Eye (tissue), 1 donor: ENCODE results near the gene CLCN4.
A peak's percentile ranks its signal among the peaks of the same experiment; 100 is the strongest.

ENCODE experiments used
- DNase-seq: peaks from one replicate; pipeline ENCODE4 v3.0.0-alpha.2; 2015

The CLCN4 gene

DNA sequence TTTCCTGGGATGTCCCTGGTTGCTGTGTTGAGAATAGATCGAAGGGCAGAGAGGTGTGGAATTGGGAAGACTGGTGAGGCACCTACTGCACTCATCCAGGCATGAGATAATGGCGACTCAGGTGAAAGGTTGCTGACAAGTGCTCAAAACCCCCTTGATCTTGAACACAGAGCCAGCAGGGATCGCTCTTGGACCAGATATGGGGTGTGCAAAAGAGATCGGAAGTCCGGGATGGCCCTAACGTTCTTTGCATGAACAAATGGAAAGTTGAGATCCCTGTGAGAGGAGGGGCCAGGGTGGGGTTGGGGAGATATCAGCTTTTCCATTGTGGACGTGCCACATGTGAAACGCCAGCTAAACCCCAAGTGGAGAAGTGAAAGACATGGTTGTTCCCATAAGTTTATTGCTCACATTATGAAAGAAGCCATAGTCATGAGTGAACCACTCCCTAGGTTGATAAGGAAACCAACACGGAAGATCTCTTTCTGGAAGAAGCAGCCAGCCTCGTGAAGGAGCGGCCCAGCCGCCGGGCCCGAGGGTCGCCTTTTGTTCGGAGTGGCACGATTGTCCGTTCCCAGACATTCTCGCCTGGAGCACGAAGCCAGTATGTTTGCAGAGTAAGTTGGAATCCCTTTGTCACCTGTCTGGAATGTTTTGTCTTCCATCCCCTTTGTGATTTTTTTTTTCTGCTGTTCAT, 22.6 kb upstream of the CLCN4 start:
- no peak for DNase-seq

DNA sequence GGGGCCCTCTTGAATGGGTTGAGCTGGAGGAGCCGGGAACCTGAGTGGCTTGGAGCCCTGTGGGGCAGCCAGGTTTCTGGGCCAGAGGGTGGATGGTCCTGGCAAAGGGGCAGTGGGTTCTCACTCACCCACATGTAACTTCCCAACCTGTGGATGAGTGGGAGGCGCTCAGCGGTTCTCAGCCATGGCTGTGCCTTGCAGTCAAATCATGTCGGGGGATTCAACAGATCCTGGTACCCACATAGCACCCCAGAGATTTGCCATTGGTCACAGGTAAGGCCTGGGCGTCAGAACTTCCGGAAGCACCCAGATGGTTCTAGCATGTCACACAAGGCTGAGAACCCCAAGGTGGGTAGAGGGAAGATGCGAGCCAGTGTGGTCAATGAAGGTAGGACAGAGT, 21.9 kb upstream of the CLCN4 start:
- no peak for DNase-seq

DNA sequence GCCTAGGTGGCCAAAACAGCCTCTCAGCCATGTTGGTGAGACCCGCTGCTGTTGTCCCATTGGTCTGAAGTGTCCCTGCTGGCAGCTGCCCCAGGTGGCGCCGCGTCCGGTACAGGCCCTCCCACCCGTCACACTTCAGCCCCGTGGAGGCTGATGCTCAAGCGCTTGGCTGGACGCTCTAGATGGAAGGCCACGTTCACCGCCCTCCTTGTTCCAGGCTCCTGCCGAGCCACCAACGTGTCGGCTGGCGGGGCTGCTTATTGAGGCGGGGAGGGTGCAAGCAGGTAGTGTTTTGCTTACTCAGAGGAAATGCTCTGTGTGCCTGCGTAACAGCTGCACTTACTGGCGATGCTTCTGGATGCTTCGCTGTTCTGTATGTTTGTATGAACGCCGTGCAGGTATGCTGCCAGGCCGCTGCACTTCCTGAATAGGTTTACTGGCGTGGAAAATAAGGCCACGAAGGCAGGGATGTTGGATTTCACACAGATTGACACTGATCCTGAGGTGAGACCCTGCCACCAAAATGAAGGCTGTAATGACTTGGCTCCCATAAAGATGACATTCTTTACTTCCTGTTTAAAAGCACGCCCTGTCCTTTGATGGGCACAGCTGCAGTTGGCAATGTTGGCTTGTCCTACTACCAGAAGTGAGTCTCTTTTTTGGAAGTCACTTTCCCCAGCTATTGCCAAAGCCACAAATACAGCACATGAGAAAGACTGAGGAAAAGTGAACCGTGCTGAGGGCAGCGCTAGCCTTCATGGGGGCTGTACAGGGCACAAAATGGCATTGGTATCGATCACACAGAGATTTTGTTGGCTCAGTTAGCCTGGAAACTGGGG, 21.0 kb upstream of the CLCN4 start:
- peak; percentile 8 for DNase-seq

DNA sequence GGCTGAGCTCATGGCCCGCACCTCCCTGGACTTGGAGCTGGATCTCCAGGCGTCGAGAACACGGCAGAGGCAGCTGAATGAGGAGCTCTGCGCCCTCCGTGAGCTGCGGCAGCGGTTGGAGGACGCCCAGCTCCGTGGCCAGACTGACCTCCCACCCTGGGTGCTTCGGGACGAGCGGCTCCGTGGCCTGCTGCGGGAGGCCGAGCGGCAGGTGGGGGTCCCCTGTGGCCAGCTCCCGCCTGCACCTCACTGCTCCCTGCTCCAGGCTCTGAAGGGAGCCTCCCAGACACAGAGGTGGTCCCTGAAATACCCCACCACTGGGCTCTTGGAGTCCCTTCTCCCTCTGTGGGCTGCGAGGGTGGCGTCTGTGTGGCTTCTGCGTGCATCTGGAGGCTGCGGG, 18.0 kb upstream of the CLCN4 start:
- DNase-seq, result no peak

DNA sequence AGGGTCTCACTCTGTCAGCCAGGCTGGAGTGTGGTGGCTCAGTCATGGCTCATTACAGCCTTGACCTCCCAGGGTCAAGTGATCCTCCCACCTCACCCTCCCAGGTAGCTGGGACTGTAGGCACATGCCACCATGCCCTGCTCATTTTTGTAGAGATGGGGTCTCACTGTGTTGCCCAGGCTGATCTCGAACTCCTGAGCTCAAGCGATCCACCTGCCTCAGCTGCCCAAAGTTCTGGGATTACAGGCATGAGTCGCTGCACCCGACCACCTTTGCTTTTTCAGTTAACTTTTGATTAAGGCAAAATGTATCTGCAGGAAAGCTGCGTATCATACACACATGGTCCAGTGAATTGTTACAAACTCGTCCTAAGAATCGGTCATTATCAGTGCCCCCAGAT, 16.5 kb upstream of the CLCN4 start:
- DNase-seq, result no peak

DNA sequence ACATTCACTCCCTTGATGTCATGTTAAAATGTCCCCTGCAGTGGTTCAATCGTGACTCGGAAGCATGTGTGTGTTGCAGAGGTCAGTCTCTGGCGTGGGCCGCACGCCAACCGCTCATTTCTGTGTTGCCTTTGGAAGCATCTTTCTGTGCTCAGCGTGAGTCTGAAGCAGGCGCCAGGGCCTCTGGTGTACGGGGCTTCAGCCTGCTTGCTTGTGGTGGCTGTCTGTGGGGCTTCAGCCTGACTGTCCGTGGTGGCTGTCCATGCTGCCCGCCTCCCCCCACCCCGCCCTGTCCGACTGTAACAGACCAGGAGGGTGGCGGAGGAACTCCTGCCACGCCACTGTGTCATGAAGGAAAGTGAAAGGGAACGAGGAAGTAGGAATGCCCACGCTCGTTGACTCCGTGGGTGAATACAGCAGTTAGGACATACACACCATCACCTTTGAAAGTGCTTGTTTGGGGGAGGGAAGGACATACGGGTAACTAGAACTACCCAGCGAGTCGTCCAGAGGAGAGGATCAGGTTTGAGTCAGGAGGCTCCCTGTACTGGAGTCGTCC, 14.7 kb upstream of the CLCN4 start:
- DNase-seq, result no peak

DNA sequence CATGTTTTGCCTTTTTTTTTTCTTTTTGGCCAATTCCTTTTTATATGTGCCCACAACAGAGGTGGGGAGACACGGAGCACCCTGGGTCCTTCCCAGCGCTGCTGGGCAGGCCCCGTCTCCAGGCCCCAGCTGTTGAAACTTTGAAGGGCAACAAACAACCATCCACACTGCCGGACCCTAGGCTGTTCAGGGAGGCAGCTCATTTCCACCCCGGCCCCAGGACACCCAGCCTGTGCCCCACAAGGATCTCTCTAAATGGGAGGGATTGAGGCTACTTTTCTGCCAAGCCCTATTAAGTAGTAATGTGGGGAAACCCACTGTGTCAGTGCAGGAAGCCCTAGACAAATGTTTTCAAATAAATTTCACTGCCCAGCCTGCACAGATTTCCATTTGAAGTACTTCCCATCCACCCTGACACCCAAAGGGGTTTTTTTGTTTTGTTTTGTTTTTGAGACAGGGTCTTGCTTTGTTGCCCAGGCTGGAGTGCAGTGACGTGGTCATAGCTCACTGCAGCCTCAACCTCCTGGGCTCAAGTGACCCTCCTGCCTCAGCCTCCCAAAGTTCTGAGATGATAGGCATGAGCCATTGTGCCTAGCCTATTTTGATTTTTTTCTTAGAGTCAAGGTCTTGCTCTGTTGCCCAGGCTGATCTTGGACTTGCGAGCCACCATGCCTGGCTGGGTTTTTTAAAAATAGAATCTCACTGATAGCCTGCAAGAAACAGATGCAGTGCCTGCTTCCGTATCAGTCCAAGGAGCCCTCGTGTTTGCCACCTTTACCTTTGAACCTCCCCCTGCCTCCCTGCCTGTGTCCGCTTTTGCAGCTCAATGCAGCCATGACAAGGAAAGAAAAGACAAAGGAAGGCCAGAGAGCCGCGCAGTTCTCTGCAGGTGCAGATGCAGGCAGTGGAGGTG, 13.4 kb upstream of the CLCN4 start:
- DNase-seq, result no peak

DNA sequence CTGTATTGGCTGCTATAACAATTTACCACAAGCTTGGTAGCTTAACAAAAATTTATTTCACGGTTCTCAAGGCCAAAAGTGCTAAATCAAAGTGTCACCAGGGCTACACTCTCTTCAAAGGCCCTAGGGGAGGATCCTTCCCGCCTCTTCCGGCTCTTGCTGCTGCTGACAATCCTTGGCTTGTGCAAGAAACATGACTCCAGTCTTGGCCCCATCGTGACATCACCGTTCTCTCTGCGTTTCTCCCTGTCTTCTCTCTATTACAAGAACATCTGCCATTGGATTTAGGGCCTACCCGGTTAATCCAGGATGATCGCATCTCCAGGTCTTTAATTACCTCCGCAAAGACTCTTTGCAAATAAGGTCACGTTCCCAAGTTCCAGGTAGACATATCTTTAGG, 10.4 kb upstream of the CLCN4 start:
- DNase-seq, result no peak

DNA sequence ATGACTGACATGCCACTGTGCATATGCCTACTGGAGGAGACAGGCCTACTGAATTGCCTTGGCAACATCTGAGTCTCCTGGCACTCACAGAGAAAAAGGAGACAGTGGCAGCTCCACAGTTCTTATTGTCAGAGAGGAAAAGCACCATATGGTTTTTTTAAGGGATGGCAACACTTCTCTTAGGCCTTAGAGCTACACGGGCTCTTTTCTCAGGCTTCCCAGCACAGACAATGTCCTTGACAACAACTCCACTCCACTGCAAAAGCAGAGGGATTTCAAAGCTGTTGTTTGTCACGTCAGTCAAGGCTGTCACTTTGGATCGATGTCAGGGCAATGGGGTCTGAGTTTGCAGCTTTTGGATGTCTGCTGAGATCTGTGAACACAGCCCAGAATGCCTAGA, 4.7 kb upstream of the CLCN4 start:
- DNase-seq, result peak; percentile 39

DNA sequence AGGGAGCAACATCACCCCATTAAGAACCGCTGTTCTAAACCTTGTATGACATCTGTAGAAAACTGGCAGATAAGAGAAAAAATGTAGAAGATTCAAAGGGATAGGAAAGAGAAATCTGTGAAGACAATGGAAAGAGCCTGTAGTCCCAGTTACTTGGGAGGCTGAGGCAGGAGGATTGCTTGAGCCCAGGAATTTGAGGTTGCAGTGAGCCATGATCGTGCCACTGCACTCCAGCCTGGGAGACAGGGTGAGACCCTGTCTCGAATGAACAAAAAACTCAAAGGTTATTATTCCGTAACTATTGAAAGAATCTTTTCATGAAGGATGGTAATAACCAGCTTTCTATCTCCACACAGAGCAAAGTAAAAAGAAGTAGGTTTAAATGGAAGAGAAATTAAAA, 1.6 kb upstream of the CLCN4 start:
- no peak for DNase-seq

DNA sequence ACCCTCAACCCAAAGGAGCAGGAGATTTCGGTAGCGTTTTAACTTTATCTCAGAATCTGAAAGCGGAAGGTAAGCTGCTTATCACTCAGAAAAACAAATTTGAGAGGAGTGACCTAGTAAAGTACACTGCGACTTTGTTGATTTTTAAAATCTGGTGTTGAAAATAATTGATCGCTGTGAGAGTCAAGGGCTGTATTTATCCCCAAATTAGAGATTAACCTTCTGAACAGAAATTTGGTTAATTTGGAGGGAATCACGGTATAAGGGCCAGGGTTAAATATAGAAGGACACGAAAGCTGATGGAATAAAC, 212 bp downstream of the CLCN4 start:
- DNase-seq, result no peak

DNA sequence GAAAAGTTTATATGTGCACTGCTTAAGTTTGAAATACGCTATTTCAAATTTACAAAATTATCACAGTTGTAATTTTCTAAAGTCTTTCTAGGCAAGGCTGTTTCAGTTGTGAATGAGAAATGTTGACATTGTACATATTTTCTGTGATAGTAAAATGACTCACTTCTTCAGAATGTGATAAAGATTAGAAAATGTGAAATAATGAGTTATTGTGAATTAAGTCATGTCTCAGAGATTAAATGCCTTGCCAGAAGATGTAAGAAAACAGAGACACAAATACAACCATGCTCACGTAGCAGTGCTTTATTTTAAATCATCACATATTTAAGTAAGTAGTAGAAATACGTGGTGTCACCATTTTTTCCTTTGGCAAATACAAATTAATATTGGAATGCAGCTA, 768 bp downstream of the CLCN4 start:
- DNase-seq, result peak; percentile 36

DNA sequence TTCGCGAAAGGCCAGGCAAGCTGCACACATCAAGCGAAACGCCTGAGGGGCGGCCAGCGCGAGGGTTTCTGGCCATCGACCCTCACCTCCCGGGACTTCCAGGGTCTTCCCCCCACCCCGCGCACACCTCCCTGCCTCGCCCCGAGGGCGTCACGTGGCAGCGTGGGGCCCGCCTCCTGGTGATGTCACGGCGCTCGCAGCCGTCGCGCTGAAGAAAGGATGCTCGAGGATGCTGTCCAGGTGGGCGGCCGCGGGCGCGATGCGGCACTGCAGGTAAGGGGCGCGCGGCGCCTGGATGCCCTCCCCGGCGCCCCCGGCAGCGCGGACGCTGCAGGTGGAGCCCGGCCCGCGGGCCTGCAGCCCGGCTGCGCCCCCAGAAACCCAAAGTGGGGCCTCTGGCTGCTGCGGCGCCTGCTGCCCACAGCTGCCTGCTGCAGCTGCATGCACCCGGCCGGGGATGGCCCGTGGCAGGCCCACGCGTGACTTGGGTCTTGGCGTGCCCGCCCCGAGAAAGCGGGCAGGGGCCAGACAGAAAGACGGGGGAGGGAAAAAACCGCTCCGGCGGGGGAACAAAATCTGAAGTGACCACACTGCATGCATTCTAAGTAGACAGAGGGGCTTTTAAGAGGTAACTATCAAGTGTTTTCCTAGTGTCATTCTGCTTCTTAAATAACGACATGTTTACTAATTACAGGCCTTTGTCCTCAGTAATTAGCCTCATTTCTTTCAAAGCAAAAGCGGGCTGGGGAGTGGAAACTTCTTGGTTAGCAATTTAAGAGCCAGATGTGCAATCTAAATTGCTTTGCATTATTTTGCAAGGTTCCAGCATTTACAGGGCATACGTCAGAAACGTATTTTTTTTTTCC, 1.7 kb downstream of the CLCN4 start:
- DNase-seq, result peak; percentile 73

DNA sequence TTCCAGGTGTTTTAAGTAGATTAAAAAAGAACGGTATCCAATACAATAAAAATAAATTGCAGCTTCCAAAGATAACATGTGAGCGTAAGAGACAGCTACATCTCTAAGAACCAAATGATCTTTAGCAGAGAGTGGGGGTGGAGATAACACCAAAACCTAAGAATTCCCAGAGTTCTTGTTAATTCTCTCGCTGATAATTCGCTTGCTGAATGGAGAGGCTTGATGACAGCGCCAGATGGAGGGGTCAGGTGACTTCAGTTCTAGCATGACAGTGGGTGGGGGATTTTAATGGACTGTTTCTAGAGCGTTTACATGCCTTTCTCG, 2.3 kb downstream of the CLCN4 start:
- peak; percentile 58 for DNase-seq

DNA sequence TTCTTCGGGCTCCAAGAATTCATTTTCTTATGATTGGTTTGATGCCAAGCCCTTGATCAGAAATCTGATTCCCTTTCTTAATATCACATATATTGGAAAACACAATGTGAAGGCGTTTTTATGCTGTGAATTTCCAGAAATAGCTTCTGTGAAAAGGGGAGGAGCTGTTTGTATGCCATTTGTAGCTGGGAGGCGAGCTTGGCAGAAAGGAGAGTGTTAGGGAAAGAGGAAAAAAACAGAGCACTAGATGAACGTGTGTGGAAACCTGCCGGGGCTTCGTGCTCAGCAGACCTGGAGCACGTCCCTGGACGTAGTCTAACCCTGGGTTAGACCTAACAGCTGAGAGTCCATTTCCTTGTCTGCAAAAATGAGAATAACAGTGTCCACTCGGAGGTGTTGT, 3.4 kb downstream of the CLCN4 start:
- no peak for DNase-seq

DNA sequence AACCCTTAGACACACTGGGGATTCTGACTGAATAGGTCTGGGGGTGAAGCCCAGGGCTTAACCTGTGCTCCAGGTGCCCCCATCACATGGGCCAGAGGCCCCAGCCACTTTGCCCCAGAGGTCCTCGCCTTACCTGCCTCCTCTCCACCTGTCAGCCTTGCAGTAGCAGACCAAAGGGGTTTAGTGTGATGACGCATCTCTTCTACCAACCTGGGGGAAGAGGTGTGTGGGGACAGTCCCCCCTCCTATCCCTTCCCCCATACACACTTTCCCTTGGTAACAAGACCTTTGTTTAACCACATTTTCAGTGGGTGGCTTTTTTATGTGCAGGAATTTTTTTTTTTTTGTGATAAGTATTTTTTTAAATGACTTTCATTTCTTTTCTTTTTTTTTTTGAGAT, 6.3 kb downstream of the CLCN4 start:
- no peak for DNase-seq

DNA sequence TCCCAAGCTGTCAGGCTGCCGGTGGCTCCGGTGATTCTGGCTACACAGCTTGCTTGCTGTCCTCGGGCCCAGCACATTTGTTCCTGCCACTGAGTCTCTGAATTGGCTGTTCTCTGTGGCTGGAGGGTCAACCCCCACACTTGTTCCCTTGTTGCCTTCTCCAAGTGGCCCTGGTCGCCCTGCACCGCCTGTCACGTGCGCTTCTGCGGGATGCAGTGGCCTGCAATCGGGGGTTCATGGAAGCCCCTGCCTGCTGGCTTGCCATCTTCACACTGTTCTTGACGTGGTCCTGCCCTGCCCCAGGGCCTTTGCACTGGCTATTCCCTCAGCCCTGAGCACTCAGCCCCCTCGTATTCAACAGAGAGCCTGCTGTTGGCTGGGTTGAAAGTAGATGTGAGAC, 8.1 kb downstream of the CLCN4 start:
- DNase-seq, result no peak

DNA sequence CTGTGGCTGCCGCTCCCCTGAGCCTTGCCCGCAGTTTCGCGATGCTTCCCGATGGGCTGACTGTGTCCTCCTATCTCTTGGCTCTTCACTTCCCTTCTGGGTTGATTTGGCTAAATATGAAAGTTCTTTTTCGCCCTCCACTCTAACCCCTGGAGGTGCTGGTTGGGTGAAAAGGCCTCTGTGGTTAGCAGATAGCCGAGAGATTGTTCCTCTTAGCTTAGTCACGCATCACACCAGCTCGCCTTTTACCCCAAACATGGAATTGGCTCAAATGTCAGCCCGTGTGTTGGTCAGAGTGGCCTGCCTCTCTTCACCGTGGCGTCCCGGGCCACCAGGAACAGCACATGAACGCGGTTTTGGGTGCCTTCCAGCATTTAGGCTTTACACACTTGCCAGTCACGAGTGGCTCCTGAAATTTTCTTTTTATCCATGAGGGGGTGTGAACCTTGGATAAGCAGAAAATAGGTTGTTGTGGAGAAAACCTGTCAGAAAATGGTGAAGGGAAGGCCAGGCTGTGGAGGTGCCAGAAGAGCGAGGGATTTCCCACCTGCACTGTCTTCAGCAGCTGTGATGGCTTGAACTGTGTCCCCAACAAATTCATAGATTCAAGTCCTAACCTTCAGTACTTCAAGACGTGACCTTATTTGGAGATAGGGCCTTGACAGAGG, 8.9 kb downstream of the CLCN4 start:
- DNase-seq, result no peak

DNA sequence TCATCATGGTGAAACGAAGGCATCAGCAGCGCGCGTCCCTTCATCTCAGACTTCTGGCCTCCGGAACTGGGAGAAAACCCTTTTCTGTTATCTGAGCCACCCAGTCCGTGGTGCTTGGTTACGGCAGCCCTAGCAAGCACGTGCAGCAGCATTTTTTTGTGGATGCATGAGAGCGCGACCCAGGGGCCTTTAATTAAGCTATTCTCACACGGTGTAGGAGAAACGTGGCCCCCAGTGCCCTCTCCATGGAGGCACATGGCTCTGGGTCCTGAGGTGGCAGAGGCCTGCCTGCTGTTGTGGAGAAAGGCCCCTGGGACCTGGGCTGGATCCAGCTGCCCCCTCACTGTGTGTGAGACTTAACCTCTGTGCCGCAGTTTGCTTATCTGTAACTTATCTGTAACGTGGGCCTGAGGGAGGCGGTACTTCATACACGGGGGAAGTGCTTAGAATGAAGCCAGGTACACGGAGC, 9.5 kb downstream of the CLCN4 start:
- DNase-seq, result no peak

DNA sequence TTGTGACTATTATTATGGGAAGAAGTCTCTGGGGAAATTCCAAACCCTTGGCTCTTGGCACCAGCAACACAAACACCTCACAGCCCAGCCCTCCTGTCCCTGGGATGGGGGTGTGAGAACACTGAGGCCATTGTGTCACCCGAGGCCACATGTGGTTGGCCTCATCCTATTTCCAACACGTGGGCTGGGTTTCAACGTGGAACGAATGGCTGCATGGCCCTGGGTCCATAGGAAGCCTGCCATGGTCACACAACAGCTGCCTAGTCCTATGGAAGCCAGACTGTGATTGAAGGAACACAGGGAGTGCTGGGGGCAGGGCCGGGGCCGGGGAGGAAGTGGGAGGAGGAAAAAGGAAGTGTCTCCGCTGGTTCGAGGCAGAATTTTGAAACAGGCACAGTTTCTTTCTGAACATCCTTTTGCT, 10.0 kb downstream of the CLCN4 start:
- no peak for DNase-seq

DNA sequence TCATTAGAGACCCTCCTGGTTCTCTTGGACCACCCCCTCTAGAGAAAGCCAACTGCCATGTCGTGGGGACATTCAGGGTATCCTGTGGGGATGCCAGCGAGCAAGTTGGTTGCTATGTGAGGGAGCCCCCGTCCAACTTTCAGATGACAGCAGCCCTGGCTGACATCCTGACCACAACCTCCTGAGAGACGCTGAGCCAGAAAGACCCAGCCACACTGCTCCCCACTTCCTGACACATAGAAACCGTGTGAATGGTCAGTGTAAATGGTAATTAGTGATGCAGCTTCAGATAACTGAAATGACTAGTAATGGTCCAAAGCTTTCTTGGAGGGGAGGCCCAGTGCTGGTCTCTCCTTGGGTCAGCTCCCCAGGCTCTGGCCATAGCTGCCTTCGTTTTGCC, 10.8 kb downstream of the CLCN4 start:
- DNase-seq, result no peak

DNA sequence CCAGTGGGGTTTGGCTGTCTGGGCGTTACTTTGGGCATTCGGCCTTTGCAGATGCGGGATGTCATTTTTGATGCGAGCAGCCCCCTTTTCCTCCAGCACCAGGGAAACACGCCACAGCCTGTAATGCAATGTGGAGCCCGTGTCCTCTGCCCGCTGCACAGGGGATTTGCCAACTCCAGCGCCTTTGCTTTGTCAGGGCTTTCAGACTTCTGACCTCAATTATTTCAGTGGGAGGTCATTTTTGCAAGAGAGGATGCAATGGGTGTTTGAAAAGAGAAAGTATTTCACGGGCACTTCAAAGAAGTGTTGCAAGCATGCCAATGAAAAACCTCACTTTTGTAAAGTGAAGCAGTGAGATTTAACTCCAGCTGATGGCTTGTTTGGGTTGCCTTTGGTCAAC, 11.5 kb downstream of the CLCN4 start:
- no peak for DNase-seq
